ENCODE measurements around the gene DIP2A.

The DIP2A gene

GRCh38 chr21:46458315-46459023 lies at the start of gene DIP2A:
TSS of gene DIP2A (plus strand) at chr21:46458891. CDS start at chr21:46459132, 241 bp downstream.
- Mint-ChIP-seq H3K4me1 (ENCODE audit: low read depth) (peaks cover 28% of the 10 kb centered on the region), H3K27me3 (ENCODE audit: low read depth) (no peaks in the 10 kb centered on the region)

DNA sequence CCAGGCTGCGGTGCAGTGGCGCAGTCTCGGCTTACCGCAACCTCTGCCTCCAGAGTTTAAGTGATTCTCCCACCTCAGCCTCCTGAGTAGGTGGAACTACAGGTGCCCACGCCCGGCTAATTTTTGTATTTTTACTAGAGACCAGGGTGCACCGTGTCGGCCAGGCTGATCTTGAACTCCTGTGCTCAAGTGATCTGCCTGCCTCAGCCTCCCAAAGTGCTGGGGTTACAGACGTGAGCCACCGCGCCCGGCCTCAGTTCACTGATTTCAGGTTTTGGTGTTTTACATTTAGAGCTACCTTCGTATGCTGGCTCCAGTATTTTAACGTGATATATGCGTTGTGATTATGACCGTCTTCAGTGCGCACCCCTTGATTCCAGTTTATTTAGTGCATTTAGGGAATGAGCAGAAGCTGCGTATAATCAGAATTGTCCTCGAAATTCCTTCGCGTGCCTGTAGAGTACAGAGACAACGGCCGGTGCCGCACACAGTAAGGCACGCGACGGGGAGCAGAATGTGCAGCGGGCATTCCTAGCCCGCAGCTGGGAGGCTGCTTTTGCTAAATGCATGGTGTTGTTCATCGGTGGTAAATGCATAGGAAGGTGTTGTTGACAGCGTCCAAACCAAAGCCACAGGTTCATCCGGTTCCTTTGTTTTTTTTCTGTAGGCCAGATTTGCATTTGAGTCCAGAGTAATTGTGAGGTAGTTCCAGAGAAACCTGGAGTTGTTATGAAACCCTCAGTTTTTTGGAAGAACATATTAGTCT lies 48.9 kb upstream of the DIP2A start:
- Mint-ChIP-seq H3K4me3 (no peak overlapping the region), H3K27me3 (ENCODE audit: low read depth) (no peaks in the 10 kb centered on the region), H3K4me1 (ENCODE audit: low read depth) (peaks cover 1% of the 10 kb centered on the region), H3K27ac (no peak overlapping the region), H3K9me3 (no peaks in the 10 kb centered on the region), H3K36me3 (ENCODE audit: low read depth) (peaks cover 8% of the 10 kb centered on the region)

More at GRCh38 chr21:46458315-46459023, at the start of gene DIP2A:
- H3K9me3 Mint-ChIP-seq = no peaks in the 10 kb centered on the region
- peaks cover 8% of the 10 kb centered on the region for H3K36me3 Mint-ChIP-seq (ENCODE audit: low read depth)
- peak within 1 kb of the TSS; percentile 90 for H3K4me3 Mint-ChIP-seq
- peak within 1 kb of the TSS; percentile 80 for H3K27ac Mint-ChIP-seq

DNA sequence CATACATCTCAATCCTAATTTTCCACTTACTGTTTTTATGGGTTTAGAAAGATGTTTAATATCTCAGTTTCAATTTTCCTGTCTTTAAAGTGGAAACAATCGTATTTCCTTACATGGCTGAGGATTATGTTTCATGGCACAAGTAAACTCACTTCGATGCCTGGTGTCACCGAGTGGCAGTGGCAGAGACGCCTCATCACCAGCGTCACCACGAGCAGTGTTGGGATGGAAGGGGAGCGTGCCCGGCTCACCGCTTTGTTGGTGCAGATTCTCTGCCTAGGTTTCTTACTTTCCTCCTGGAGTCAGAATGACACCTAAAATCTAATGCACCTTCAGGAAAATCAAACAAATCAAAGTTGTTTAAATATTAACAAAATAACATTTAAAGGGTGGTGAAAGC lies 48.2 kb upstream of the DIP2A start:
- no peaks in the 10 kb centered on the region for H3K27me3 Mint-ChIP-seq (ENCODE audit: low read depth)
- peaks cover 1% of the 10 kb centered on the region for H3K4me1 Mint-ChIP-seq (ENCODE audit: low read depth)
- peaks cover 8% of the 10 kb centered on the region for H3K36me3 Mint-ChIP-seq (ENCODE audit: low read depth)
- no peak overlapping the region for H3K27ac Mint-ChIP-seq
- no peak overlapping the region for H3K4me3 Mint-ChIP-seq
- no peaks in the 10 kb centered on the region for H3K9me3 Mint-ChIP-seq

DNA sequence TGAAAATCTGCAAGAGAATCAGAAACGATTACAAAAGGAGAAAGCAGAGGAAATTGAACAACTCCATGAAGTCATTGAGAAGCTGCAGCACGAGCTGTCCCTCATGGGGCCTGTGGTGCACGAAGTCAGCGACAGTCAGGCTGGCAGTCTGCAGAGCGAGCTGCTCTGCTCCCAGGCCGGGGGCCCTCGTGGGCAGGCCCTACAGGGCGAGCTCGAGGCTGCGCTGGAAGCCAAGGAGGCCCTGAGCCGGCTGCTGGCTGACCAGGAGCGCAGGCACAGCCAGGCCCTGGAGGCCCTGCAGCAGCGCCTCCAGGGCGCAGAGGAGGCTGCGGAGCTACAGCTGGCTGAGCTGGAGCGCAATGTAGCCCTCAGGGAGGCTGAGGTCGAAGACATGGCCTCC lies 47.5 kb upstream of the DIP2A start:
- Mint-ChIP-seq H3K4me3 (no peak overlapping the region), H3K27me3 (ENCODE audit: low read depth) (no peaks in the 10 kb centered on the region), H3K4me1 (ENCODE audit: low read depth) (peaks cover 1% of the 10 kb centered on the region), H3K36me3 (ENCODE audit: low read depth) (peaks cover 10% of the 10 kb centered on the region), H3K27ac (no peak overlapping the region), H3K9me3 (no peaks in the 10 kb centered on the region)

DNA sequence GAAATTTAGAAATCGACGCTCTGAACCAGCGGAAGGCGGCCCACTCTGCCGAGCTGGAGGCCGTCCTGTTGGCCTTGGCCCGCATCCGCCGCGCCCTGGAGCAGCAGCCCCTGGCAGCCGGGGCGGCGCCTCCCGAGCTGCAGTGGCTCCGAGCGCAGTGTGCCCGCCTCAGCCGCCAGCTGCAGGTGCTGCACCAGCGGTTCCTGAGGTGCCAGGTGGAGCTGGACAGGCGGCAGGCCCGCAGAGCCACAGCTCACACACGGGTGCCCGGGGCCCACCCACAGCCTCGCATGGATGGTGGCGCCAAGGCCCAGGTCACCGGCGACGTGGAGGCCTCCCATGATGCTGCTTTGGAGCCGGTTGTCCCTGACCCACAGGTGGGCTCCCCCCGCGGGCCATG lies 47.0 kb upstream of the DIP2A start:
- Mint-ChIP-seq H3K4me1 (ENCODE audit: low read depth) (peaks cover 1% of the 10 kb centered on the region), H3K9me3 (no peaks in the 10 kb centered on the region), H3K4me3 (no peak overlapping the region), H3K27me3 (ENCODE audit: low read depth) (no peaks in the 10 kb centered on the region), H3K36me3 (ENCODE audit: low read depth) (peaks cover 10% of the 10 kb centered on the region), H3K27ac (no peak overlapping the region)

GRCh38 chr21:46412521-46413364 lies 45.9 kb upstream of the DIP2A start:
- Mint-ChIP-seq H3K9me3 (no peaks in the 10 kb centered on the region), H3K27ac (no peak overlapping the region), H3K36me3 (ENCODE audit: low read depth) (peaks cover 10% of the 10 kb centered on the region)

DNA sequence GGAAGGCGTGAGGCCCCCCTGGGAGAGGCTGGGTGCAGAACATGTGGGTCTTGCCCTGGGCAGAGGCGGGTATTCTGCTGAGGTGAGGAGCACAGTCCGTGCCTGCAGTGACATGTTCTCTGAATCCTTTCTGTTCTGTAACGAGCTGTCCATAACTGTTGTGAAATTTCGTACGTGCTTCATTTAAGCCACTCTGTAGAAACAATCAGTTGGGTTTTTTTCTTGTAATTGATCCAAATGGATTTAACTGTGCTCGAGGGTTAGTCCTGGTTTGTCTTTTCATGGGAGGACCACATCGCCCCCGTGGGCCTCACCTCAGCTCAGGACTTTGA lies 45.4 kb upstream of the DIP2A start:
- Mint-ChIP-seq H3K36me3 (ENCODE audit: low read depth) (peaks cover 10% of the 10 kb centered on the region), H3K27me3 (ENCODE audit: low read depth) (no peaks in the 10 kb centered on the region)

More at GRCh38 chr21:46412521-46413364, 45.9 kb upstream of the DIP2A start:
- Mint-ChIP-seq H3K27me3 (ENCODE audit: low read depth) (no peaks in the 10 kb centered on the region), H3K4me3 (no peak overlapping the region), H3K4me1 (ENCODE audit: low read depth) (no peaks in the 10 kb centered on the region)

GRCh38 chr21:46414965-46415275 lies 43.8 kb upstream of the DIP2A start:
- Mint-ChIP-seq H3K27ac (no peak overlapping the region), H3K36me3 (ENCODE audit: low read depth) (peaks cover 21% of the 10 kb centered on the region), H3K27me3 (ENCODE audit: low read depth) (no peaks in the 10 kb centered on the region), H3K4me1 (ENCODE audit: low read depth) (no peaks in the 10 kb centered on the region), H3K9me3 (no peaks in the 10 kb centered on the region), H3K4me3 (no peak overlapping the region)

More for the DNA sequence above, 45.4 kb upstream of the DIP2A start:
- H3K9me3 Mint-ChIP-seq = no peaks in the 10 kb centered on the region
- no peak overlapping the region for H3K4me3 Mint-ChIP-seq
- no peak overlapping the region for H3K27ac Mint-ChIP-seq
- no peaks in the 10 kb centered on the region for H3K4me1 Mint-ChIP-seq (ENCODE audit: low read depth)

- Mint-ChIP-seq H3K27me3 (ENCODE audit: low read depth) (no peaks in the 10 kb centered on the region), H3K36me3 (ENCODE audit: low read depth) (peaks cover 19% of the 10 kb centered on the region), H3K4me3 (no peak overlapping the region), H3K4me1 (ENCODE audit: low read depth) (no peaks in the 10 kb centered on the region), H3K9me3 (no peaks in the 10 kb centered on the region), H3K27ac (no peak overlapping the region)
Measured at GRCh38 chr21:46416551-46416950, 42.1 kb upstream of the DIP2A start.

GRCh38 chr21:46418265-46418946 lies 40.3 kb upstream of the DIP2A start:
- no peaks in the 10 kb centered on the region for H3K9me3 Mint-ChIP-seq
- no peaks in the 10 kb centered on the region for H3K27me3 Mint-ChIP-seq (ENCODE audit: low read depth)
- no peak overlapping the region for H3K4me3 Mint-ChIP-seq
- no peaks in the 10 kb centered on the region for H3K4me1 Mint-ChIP-seq (ENCODE audit: low read depth)
- H3K27ac Mint-ChIP-seq = no peak overlapping the region
- peaks cover 20% of the 10 kb centered on the region for H3K36me3 Mint-ChIP-seq (ENCODE audit: low read depth)

- no peak overlapping the region for H3K4me3 Mint-ChIP-seq
- peaks cover 20% of the 10 kb centered on the region for H3K36me3 Mint-ChIP-seq (ENCODE audit: low read depth)
- peaks cover 2% of the 10 kb centered on the region for H3K4me1 Mint-ChIP-seq (ENCODE audit: low read depth)
- H3K27me3 Mint-ChIP-seq (ENCODE audit: low read depth) = no peaks in the 10 kb centered on the region
- H3K27ac Mint-ChIP-seq = no peak overlapping the region
- H3K9me3 Mint-ChIP-seq = no peaks in the 10 kb centered on the region
Measured at GRCh38 chr21:46420241-46421190, 38.2 kb upstream of the DIP2A start.

GRCh38 chr21:46421191-46421750 lies 37.4 kb upstream of the DIP2A start:
- H3K36me3 Mint-ChIP-seq (ENCODE audit: low read depth) = peaks cover 17% of the 10 kb centered on the region
- peaks cover 2% of the 10 kb centered on the region for H3K4me1 Mint-ChIP-seq (ENCODE audit: low read depth)
- no peak overlapping the region for H3K4me3 Mint-ChIP-seq
- H3K27me3 Mint-ChIP-seq (ENCODE audit: low read depth) = no peaks in the 10 kb centered on the region
- no peaks in the 10 kb centered on the region for H3K9me3 Mint-ChIP-seq
- no peak overlapping the region for H3K27ac Mint-ChIP-seq
